Measurements from ENCODE around the gene RAB28.

DNA sequence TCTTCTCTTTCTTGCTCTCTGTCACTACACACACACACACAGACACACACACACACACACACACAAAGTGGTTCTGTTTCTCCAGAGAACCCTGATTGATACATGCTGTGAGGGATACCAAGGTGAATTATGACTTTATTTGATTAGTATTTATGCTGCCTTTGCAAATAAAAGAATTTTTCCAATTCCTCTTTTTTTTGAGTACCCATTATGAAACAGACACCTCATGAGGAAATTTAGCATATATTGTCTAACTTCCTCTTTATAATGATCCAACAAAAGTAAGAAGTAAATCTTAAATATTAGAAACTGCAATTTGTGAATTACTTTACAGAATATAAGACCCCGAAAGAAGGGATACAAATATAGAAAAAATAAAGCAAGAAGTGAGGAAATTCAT is 14.3 kb upstream of the RAB28 start:
- no peak for TF ChIP-seq FOXP1 (CRISPR knock-in tag; IDR thresholded peaks at IDR 0.05; ENCODE audit: borderline replicate concordance)
- TF ChIP-seq, protein P1, sequence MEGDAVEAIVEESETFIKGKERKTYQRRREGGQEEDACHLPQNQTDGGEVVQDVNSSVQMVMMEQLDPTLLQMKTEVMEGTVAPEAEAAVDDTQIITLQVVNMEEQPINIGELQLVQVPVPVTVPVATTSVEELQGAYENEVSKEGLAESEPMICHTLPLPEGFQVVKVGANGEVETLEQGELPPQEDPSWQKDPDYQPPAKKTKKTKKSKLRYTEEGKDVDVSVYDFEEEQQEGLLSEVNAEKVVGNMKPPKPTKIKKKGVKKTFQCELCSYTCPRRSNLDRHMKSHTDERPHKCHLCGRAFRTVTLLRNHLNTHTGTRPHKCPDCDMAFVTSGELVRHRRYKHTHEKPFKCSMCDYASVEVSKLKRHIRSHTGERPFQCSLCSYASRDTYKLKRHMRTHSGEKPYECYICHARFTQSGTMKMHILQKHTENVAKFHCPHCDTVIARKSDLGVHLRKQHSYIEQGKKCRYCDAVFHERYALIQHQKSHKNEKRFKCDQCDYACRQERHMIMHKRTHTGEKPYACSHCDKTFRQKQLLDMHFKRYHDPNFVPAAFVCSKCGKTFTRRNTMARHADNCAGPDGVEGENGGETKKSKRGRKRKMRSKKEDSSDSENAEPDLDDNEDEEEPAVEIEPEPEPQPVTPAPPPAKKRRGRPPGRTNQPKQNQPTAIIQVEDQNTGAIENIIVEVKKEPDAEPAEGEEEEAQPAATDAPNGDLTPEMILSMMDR (IDR thresholded peaks at IDR 0.05) = no peak
- TF ChIP-seq, protein P2, sequence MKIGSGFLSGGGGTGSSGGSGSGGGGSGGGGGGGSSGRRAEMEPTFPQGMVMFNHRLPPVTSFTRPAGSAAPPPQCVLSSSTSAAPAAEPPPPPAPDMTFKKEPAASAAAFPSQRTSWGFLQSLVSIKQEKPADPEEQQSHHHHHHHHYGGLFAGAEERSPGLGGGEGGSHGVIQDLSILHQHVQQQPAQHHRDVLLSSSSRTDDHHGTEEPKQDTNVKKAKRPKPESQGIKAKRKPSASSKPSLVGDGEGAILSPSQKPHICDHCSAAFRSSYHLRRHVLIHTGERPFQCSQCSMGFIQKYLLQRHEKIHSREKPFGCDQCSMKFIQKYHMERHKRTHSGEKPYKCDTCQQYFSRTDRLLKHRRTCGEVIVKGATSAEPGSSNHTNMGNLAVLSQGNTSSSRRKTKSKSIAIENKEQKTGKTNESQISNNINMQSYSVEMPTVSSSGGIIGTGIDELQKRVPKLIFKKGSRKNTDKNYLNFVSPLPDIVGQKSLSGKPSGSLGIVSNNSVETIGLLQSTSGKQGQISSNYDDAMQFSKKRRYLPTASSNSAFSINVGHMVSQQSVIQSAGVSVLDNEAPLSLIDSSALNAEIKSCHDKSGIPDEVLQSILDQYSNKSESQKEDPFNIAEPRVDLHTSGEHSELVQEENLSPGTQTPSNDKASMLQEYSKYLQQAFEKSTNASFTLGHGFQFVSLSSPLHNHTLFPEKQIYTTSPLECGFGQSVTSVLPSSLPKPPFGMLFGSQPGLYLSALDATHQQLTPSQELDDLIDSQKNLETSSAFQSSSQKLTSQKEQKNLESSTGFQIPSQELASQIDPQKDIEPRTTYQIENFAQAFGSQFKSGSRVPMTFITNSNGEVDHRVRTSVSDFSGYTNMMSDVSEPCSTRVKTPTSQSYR (CRISPR knock-in tag; IDR thresholded peaks at IDR 0.05) = no peak
- TF ChIP-seq ZNF396 (CRISPR knock-in tag; IDR thresholded peaks at IDR 0.05; ENCODE audit: borderline replicate concordance) = no peak
- TF ChIP-seq FOXK1 (CRISPR knock-in tag; IDR thresholded peaks at IDR 0.05) = no peak
- TF ChIP-seq, protein P3, sequence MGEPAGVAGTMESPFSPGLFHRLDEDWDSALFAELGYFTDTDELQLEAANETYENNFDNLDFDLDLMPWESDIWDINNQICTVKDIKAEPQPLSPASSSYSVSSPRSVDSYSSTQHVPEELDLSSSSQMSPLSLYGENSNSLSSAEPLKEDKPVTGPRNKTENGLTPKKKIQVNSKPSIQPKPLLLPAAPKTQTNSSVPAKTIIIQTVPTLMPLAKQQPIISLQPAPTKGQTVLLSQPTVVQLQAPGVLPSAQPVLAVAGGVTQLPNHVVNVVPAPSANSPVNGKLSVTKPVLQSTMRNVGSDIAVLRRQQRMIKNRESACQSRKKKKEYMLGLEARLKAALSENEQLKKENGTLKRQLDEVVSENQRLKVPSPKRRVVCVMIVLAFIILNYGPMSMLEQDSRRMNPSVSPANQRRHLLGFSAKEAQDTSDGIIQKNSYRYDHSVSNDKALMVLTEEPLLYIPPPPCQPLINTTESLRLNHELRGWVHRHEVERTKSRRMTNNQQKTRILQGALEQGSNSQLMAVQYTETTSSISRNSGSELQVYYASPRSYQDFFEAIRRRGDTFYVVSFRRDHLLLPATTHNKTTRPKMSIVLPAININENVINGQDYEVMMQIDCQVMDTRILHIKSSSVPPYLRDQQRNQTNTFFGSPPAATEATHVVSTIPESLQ (CRISPR knock-in tag; IDR thresholded peaks at IDR 0.05) = no peak
- TF ChIP-seq, protein P4, sequence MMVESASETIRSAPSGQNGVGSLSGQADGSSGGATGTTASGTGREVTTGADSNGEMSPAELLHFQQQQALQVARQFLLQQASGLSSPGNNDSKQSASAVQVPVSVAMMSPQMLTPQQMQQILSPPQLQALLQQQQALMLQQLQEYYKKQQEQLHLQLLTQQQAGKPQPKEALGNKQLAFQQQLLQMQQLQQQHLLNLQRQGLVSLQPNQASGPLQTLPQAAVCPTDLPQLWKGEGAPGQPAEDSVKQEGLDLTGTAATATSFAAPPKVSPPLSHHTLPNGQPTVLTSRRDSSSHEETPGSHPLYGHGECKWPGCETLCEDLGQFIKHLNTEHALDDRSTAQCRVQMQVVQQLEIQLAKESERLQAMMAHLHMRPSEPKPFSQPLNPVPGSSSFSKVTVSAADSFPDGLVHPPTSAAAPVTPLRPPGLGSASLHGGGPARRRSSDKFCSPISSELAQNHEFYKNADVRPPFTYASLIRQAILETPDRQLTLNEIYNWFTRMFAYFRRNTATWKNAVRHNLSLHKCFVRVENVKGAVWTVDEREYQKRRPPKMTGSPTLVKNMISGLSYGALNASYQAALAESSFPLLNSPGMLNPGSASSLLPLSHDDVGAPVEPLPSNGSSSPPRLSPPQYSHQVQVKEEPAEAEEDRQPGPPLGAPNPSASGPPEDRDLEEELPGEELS (CRISPR knock-in tag; IDR thresholded peaks at IDR 0.05) = no peak
- TF ChIP-seq, protein P5, sequence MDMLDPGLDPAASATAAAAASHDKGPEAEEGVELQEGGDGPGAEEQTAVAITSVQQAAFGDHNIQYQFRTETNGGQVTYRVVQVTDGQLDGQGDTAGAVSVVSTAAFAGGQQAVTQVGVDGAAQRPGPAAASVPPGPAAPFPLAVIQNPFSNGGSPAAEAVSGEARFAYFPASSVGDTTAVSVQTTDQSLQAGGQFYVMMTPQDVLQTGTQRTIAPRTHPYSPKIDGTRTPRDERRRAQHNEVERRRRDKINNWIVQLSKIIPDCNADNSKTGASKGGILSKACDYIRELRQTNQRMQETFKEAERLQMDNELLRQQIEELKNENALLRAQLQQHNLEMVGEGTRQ (CRISPR knock-in tag; IDR thresholded peaks at IDR 0.05) = no peak
- no peak for TF ChIP-seq KAT7 (CRISPR knock-in tag; IDR thresholded peaks at IDR 0.05; ENCODE audit: borderline replicate concordance)
